OCI-LY3 (cell line): ENCODE measurements around the gene MAP3K9.

Experiments
- H2AFZ ChIP-seq: fragments of 200-600, 300-600 bp; shearing (Covaris generic); 2 replicates; pipeline ENCODE4 v1.6.0; 2014; ENCODE audit warnings: antibody characterized with exemption, low read depth, low read length
- H3K27ac ChIP-seq: fragments of 200-600, 300-600 bp; sonication (generic); 2 replicates; pipeline ENCODE4 v1.5.1; 2014; ENCODE audit warnings: mild to moderate bottlenecking, low read length, moderate library complexity, mixed read lengths
- H3K27me3 ChIP-seq: fragments of 200-600, 300-600 bp; sonication (generic); 2 replicates; pipeline ENCODE4 v1.6.1; 2014; ENCODE audit warnings: low read depth, low read length, mixed read lengths
- H3K36me3 ChIP-seq: fragments of 200-600, 300-600 bp; sonication (generic); replicated peaks from 2 replicates; pipeline ENCODE3; 2014; ENCODE audit warnings: low read depth, low read length, mixed read lengths
- H3K4me1 ChIP-seq: fragments of 300-600, 200-600 bp; sonication (generic); 2 replicates; pipeline ENCODE4 v1.6.1; 2014; ENCODE audit warnings: low read length, mixed read lengths
- H3K4me2 ChIP-seq: fragments of 200-600, 300-600 bp; sonication (generic); 2 replicates; pipeline ENCODE4 v1.6.1; 2014; ENCODE audit warnings: low read length, mixed read lengths
- H3K4me3 ChIP-seq: fragments of 300-600, 200-600 bp; sonication (generic); 2 replicates; pipeline ENCODE4 v1.5.1; 2014; ENCODE audit warnings: antibody characterized with exemption, mild to moderate bottlenecking, low read length, moderate library complexity
- H3K79me2 ChIP-seq: fragments of 300-600, 200-600 bp; shearing (Covaris generic); 2 replicates; pipeline ENCODE4 v1.6.1; 2014; ENCODE audit warnings: mild to moderate bottlenecking, low read length, mixed read lengths
- H3K9ac ChIP-seq: fragments of 300-600, 200-600 bp; shearing (Covaris generic); 2 replicates; pipeline ENCODE4 v1.6.0; 2014; ENCODE audit warnings: mild to moderate bottlenecking, low read length, moderate library complexity
- H3K9me3 ChIP-seq: fragments of 200-600, 300-600 bp; shearing (Covaris generic); 2 replicates; pipeline ENCODE4 v1.6.1; 2014; ENCODE audit warnings: low read length, mixed read lengths; ENCODE audit not compliant: insufficient read depth
- H4K20me1 ChIP-seq: fragments of 200-600, 300-600 bp; sonication (generic); 2 replicates; pipeline ENCODE4 v1.6.1; 2016; ENCODE audit warnings: low read length, mixed read lengths; ENCODE audit not compliant: insufficient read depth
- CTCF ChIP-seq: fragments of 200-600, 300-600 bp; sonication (generic); IDR thresholded peaks from 2 replicates; pipeline ENCODE4 v1.5.1; 2014; ENCODE audit warnings: antibody characterized with exemption, low read length, low read depth
- EZH2phosphoT487 ChIP-seq: fragments of 200-600 bp; shearing (Covaris generic); IDR thresholded peaks from 2 replicates; pipeline ENCODE4 v1.6.1; 2018; ENCODE audit warnings: antibody characterized with exemption, mixed run types, low read depth

The MAP3K9 gene

DNA sequence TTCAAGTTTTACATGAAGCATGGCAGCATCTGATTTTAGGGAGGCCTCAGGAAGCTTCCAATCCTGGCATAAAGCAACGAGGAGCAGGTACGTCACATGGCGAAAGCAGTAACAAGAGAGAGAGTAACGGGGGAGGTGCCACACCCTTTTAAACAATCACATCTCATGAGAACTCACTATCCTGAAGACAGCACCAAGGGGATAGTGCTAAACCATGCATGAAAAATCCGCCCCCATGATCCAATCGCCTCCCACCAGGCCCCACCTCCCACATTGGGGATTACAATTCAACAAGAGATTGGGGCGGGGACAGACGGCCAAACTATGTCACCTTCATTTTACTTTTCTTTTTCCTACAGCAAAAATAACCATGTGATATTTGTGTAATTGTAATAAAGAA is 7.2 kb upstream of the MAP3K9 start:
- no peak overlapping the region for H3K4me2 ChIP-seq
- H3K4me1 ChIP-seq = peaks cover 19% of the 10 kb centered on the region
- H4K20me1 ChIP-seq = no peaks in the 10 kb centered on the region
- no peak overlapping the region for H3K4me3 ChIP-seq
- H2AFZ ChIP-seq = no peak overlapping the region
- no peak overlapping the region for H3K27ac ChIP-seq
- H3K9me3 ChIP-seq = no peaks in the 10 kb centered on the region
- no peaks in the 10 kb centered on the region for H3K36me3 ChIP-seq
- no peak for TF ChIP-seq EZH2phosphoT487
- TF ChIP-seq CTCF = no peak
- H3K27me3 ChIP-seq = peaks cover 25% of the 10 kb centered on the region
- no peak overlapping the region for H3K9ac ChIP-seq
- no peaks in the 10 kb centered on the region for H3K79me2 ChIP-seq

DNA sequence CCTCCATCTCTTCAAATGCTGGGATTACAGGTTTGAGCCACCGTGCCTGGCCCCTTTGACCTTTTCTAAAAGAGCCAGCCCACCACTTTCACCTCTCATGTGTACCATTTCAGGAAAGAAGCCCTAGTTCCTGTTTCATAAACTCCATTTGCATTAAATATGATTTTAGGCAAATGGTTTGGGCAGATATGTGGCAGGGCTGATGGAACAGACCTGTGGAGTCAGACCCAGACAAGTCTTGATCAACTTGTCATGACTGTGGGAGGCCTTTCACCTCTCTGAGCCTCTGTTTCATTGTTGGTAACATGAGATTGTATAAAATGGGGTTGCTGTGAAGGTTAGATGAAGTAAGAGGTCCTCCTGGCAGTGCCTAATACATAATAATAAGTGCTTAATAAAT is 5.2 kb upstream of the MAP3K9 start:
- Histone ChIP-seq H3K79me2 (no peaks in the 10 kb centered on the region), H3K9ac (no peak overlapping the region), H3K36me3 (no peaks in the 10 kb centered on the region), H3K4me2 (peak overlapping the region; percentile 2; the same call in 1 of the 2 replicates), H4K20me1 (no peaks in the 10 kb centered on the region), H3K9me3 (no peaks in the 10 kb centered on the region), H3K4me3 (no peak overlapping the region), H3K27ac (no peak overlapping the region), H3K4me1 (peaks cover 31% of the 10 kb centered on the region), H3K27me3 (peaks cover 4% of the 10 kb centered on the region), H2AFZ (no peak overlapping the region)
- no peak for TF ChIP-seq CTCF
- no peak for TF ChIP-seq EZH2phosphoT487

DNA sequence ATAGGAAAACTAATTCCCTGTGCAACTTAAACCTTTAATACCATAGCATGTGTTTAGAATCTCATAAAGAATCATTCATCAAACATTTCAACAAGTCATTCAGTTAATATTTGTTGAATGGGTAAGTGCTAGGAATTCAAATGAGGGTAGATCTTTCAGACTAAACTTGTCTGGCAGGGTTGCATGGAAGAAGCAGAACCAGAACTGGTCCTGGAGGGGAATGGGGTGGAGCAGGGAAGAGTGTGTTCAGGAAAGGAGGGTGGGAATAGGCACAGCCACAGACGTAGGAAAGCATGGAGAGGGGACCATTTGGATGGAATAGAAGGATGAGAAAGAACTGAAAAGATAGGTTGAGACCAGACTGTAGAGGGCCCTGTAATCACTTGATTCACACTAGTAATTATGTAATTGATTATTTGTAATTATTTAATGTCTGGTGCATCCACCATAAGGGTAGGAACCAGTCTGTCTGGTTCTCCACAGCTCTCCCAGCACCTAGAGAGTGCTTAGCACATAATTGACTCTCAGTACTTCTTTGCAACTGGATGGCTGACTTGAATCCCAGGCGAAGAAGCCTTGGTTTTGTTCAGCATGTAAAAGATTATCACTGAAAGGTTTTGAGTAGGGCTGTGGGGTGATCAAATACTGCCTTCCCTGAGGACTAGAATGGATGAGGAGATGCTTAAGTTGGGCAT is 3.0 kb upstream of the MAP3K9 start:
- Histone ChIP-seq H3K27me3 (no peaks in the 10 kb centered on the region), H3K4me3 (no peak overlapping the region), H3K79me2 (no peaks in the 10 kb centered on the region), H3K9ac (no peak overlapping the region), H3K36me3 (no peaks in the 10 kb centered on the region), H2AFZ (no peak overlapping the region), H3K27ac (no peak overlapping the region), H4K20me1 (no peaks in the 10 kb centered on the region), H3K4me1 (peaks cover 31% of the 10 kb centered on the region), H3K4me2 (peak overlapping the region; percentile 9; the same call in 1 of the 2 replicates), H3K9me3 (no peaks in the 10 kb centered on the region)
- TF ChIP-seq EZH2phosphoT487 = no peak
- no peak for TF ChIP-seq CTCF

DNA sequence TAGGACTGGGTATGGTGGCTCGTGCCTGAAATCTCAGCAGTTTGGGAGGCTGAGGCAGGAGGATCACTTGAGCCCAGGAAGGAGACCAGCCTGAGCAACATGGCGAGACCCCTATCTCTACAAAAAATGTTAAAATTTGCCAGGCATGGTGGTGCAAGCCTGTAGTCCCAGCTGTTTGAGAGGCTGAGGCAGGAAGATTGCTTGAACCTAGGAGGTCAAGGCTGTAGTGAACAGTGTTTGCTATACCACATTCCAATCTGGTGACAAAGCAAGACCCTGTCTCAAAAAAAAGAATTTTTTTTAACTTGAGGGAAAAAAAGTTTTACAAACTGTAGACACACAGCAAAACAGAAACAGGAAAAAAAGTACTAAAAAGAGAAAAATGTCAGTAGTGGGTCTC is 2.3 kb upstream of the MAP3K9 start:
- 0 out of 2 replicates have a peak, but pooled peaks cover under 1% of the 10 kb centered on the region for H3K79me2 ChIP-seq
- H2AFZ ChIP-seq = no peak overlapping the region
- no peak overlapping the region for H3K9ac ChIP-seq
- H3K9me3 ChIP-seq = no peaks in the 10 kb centered on the region
- no peaks in the 10 kb centered on the region for H3K27me3 ChIP-seq
- H4K20me1 ChIP-seq = no peaks in the 10 kb centered on the region
- H3K27ac ChIP-seq = no peak overlapping the region
- peak overlapping the region; percentile 9; the same call in 1 of the 2 replicates for H3K4me2 ChIP-seq
- TF ChIP-seq EZH2phosphoT487 = no peak
- no peak for TF ChIP-seq CTCF
- H3K4me1 ChIP-seq = peaks cover 31% of the 10 kb centered on the region
- H3K4me3 ChIP-seq = no peak overlapping the region
- no peaks in the 10 kb centered on the region for H3K36me3 ChIP-seq
